Mucosa of rectum (tissue), 2 donors: ENCODE results near the gene MAST4.
A peak's percentile ranks its signal among the peaks of the same experiment; 100 is the strongest.

Experiments
- H3K27ac ChIP-seq, 2 donors: one replicate each; pipeline ENCODE4 v1.7.0; 2013; ENCODE audit warnings: inconsistent platforms in 2 of 2, low read depth in 2 of 2, low read length in 2 of 2
- H3K27me3 ChIP-seq, 2 donors: one replicate each; pipeline ENCODE4 v1.7.0; 2013; ENCODE audit warnings: low read length in 2 of 2; ENCODE audit not compliant: control insufficient read depth in 2 of 2, insufficient read depth in 2 of 2
- H3K36me3 ChIP-seq, 2 donors: one replicate each; pipeline ENCODE4 v1.7.0; 2013; ENCODE audit warnings: low read length in 2 of 2; ENCODE audit not compliant: control insufficient read depth in 2 of 2, insufficient read depth in 2 of 2
- H3K4me1 ChIP-seq, 2 donors: one replicate each; pipeline ENCODE4 v1.7.0; 2013; ENCODE audit warnings: low read length in 2 of 2, mild to moderate bottlenecking in 1 of 2; ENCODE audit not compliant: control insufficient read depth in 2 of 2, insufficient read depth in 2 of 2
- H3K4me3 ChIP-seq, 2 donors: one replicate each; pipeline ENCODE4 v1.7.0; 2013; ENCODE audit warnings: low read length in 2 of 2
- H3K9ac ChIP-seq, 2 donors: one replicate each; pipeline ENCODE4 v1.7.0; 2013; ENCODE audit warnings: low read length in 2 of 2, low read depth in 1 of 2, mild to moderate bottlenecking in 1 of 2
- H3K9me3 ChIP-seq, 2 donors: one replicate each; pipeline ENCODE4 v1.7.0; 2013; ENCODE audit warnings: low read length in 2 of 2; ENCODE audit not compliant: control insufficient read depth in 2 of 2
- donor health status: healthy.
- donor health status: Normal muscosa, but diverticular disease.

Gene MAST4

GRCh38 chr5:67012171-67012570 is 416.0 kb downstream of the MAST4 start:
- H3K4me1 ChIP-seq, result peaks cover 7 to 9% of the 10 kb centered on the region in 2 donors
- no peak overlapping the region for H3K9ac ChIP-seq
- H3K36me3 ChIP-seq, result no peaks in the 10 kb centered on the region
- H3K27me3 ChIP-seq, result no peaks in the 10 kb centered on the region
- H3K4me3 ChIP-seq, result no peak overlapping the region
- H3K9me3 ChIP-seq, result no peaks in the 10 kb centered on the region
- H3K27ac ChIP-seq, result no peak overlapping the region

- Histone ChIP-seq H3K4me1 (peaks cover 7 to 9% of the 10 kb centered on the region in 2 donors), H3K27ac (no peak overlapping the region), H3K9me3 (no peaks in the 10 kb centered on the region)
Measured at GRCh38 chr5:67013719-67014118, 417.5 kb downstream of the MAST4 start.

GRCh38 chr5:67014191-67014590 is 418.0 kb downstream of the MAST4 start:
- H3K9me3 ChIP-seq, result no peaks in the 10 kb centered on the region
- H3K27ac ChIP-seq, result peak overlapping the region in 1 of 2 donors; percentile 3
- no peaks in the 10 kb centered on the region for H3K27me3 ChIP-seq
- no peak overlapping the region for H3K4me3 ChIP-seq
- H3K36me3 ChIP-seq, result no peaks in the 10 kb centered on the region
- peaks cover 7 to 9% of the 10 kb centered on the region in 2 donors for H3K4me1 ChIP-seq
- H3K9ac ChIP-seq, result no peak overlapping the region

More at GRCh38 chr5:67013719-67014118, 417.5 kb downstream of the MAST4 start:
- Histone ChIP-seq H3K9ac (no peak overlapping the region), H3K27me3 (no peaks in the 10 kb centered on the region), H3K4me3 (no peak overlapping the region), H3K36me3 (no peaks in the 10 kb centered on the region)

- Histone ChIP-seq H3K9me3 (no peaks in the 10 kb centered on the region), H3K9ac (no peak overlapping the region), H3K36me3 (no peaks in the 10 kb centered on the region), H3K27ac (peak overlapping the region; percentile 29 to 51), H3K4me3 (peak overlapping the region in 1 of 2 donors; percentile 54), H3K27me3 (no peaks in the 10 kb centered on the region), H3K4me1 (peaks cover 7 to 9% of the 10 kb centered on the region in 2 donors)
Measured at GRCh38 chr5:67014957-67015400, 418.8 kb downstream of the MAST4 start.

GRCh38 chr5:67015541-67016191 is 419.5 kb downstream of the MAST4 start:
- Histone ChIP-seq H3K9ac (peak overlapping the region in 1 of 2 donors; percentile 44), H3K4me3 (peak overlapping the region; percentile 54)

GRCh38 chr5:67019065-67019845 is 423.1 kb downstream of the MAST4 start:
- H3K9ac ChIP-seq, result no peak overlapping the region
- H3K27ac ChIP-seq, result no peak overlapping the region
- peaks cover 7 to 9% of the 10 kb centered on the region in 2 donors for H3K4me1 ChIP-seq
- no peaks in the 10 kb centered on the region for H3K27me3 ChIP-seq
- H3K4me3 ChIP-seq, result no peak overlapping the region
- no peaks in the 10 kb centered on the region for H3K9me3 ChIP-seq
- H3K36me3 ChIP-seq, result no peaks in the 10 kb centered on the region

More at GRCh38 chr5:67015541-67016191, 419.5 kb downstream of the MAST4 start:
- H3K36me3 ChIP-seq, result no peaks in the 10 kb centered on the region
- peaks cover 7 to 9% of the 10 kb centered on the region in 2 donors for H3K4me1 ChIP-seq
- H3K9me3 ChIP-seq, result no peaks in the 10 kb centered on the region
- no peaks in the 10 kb centered on the region for H3K27me3 ChIP-seq
- peak overlapping the region; percentile 29 to 51 for H3K27ac ChIP-seq

- Histone ChIP-seq H3K4me1 (peaks cover 4 to 7% of the 10 kb centered on the region in 2 donors), H3K27ac (no peak overlapping the region), H3K27me3 (no peaks in the 10 kb centered on the region), H3K4me3 (no peak overlapping the region), H3K36me3 (no peaks in the 10 kb centered on the region), H3K9ac (no peak overlapping the region), H3K9me3 (no peaks in the 10 kb centered on the region)
Measured at GRCh38 chr5:67020096-67020615, 424.0 kb downstream of the MAST4 start.

GRCh38 chr5:67021031-67021430 is 424.8 kb downstream of the MAST4 start:
- H3K27ac ChIP-seq, result no peak overlapping the region
- H3K36me3 ChIP-seq, result no peaks in the 10 kb centered on the region
- no peak overlapping the region for H3K4me3 ChIP-seq
- no peaks in the 10 kb centered on the region for H3K27me3 ChIP-seq
- no peak overlapping the region for H3K9ac ChIP-seq
- H3K4me1 ChIP-seq, result peaks cover 2 to 3% of the 10 kb centered on the region in 2 donors
- no peaks in the 10 kb centered on the region for H3K9me3 ChIP-seq

GRCh38 chr5:67021521-67021920 is 425.3 kb downstream of the MAST4 start:
- Histone ChIP-seq H3K9ac (no peak overlapping the region), H3K36me3 (no peaks in the 10 kb centered on the region), H3K4me1 (peaks cover under 1 to 2% of the 10 kb centered on the region in 2 donors), H3K9me3 (no peaks in the 10 kb centered on the region), H3K4me3 (no peak overlapping the region), H3K27me3 (no peaks in the 10 kb centered on the region), H3K27ac (no peak overlapping the region)

GRCh38 chr5:67021962-67022361 is 425.8 kb downstream of the MAST4 start:
- no peaks in the 10 kb centered on the region for H3K9me3 ChIP-seq
- no peaks in the 10 kb centered on the region for H3K36me3 ChIP-seq
- no peaks in the 10 kb centered on the region for H3K4me1 ChIP-seq
- H3K9ac ChIP-seq, result no peak overlapping the region
- H3K27ac ChIP-seq, result no peak overlapping the region
- H3K4me3 ChIP-seq, result no peak overlapping the region
- H3K27me3 ChIP-seq, result no peaks in the 10 kb centered on the region
